Stimulated activated CD4-positive, alpha-beta T cell treated with anti-CD3 and anti-CD28 coated beads, Interleukin-12 subunit alpha, Interleukin-12 subunit beta, amount 100 ng/mL, for 48 hours (primary cell): ENCODE results near the gene PIGX.

ENCODE experiments used
- DNase-seq, 3 donors: peaks; one replicate each; pipeline ENCODE4 v3.0.0-alpha.2; 2020; ENCODE audit warnings: low read depth in 2 of 3, low spot score in 1 of 3

The PIGX gene

GRCh38 chr3:196754091-196754981 lies 42.2 kb downstream of the PIGX start:
- no peak for DNase-seq

DNA sequence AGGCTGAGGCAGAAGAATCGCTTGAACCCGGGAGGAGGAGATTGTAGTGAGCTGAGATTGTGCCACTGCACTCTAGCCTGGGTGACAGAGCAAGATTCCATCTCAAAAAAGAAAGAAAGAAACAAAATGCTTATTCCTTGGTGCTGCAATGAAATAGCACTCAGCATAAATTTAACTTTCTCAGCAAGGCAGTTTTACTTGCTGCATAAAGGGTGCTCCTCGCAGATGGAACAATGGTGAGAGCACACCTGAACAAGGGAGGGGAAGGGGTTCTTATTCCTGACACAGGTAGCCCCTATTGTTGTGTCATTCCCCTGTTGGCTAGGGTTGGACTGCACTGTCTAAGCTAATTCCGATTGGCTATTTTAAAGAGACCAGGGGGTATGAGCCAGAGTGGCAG lies 44.6 kb downstream of the PIGX start:
- no peak for DNase-seq

DNA sequence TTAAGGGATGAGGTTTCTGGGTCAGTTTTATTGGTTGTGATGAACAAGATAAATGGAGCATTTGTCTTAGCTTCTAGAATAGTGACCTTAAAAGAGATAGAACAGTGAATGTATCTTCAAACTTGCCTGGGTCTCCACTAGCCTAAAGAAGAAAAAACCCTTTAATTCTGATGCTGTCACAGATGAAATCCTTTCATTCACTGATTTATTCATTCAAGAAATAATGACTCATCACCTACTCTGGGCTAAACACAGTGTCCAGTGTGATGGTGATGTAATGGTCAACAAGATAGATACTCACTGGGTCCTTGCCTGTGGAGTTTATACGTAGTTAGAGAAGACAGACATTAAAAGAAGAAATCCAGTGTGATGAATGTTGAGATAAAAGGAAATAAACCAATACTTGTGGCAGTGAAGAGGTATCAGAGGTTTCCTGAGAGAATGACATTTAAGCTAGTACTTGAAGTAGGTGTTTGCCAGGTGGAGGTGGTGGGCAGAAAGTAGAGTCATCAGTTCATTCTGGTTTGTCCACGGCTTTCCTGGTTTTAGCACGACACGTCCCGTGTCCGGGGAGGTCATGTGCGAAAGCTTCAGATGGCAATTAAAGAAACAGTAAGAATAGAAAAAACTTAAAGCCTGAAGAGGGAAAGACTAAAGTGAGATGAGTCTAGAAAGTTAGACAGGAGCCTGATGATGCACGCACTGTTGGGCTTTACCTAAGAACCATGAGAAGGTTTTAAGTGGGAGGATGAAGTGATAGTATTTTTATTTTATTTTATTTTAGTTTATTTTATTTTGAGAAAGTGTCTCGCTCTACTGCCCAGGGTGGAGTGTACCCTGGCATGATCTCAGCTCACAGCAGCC lies 45.9 kb downstream of the PIGX start:
- DNase-seq = no peak

DNA sequence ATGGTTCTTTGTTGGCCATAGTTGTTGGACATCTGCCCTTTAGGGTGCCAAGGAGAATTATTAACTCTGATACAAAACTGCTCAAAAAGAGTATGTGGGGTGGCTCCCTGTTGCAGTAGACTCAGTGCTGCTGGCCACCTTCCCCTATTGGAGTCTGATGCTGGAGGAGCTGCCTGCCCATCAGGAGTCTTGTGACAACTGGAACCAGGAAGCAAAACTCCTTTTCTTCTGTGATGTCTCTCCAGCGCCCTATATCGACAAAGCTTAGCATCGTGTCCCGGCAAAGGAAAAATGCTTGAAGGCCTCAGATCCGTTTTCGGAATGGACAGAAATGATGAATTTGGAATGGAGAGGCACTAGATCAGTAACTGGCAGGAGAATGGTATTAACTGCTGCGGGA lies 51.0 kb downstream of the PIGX start:
- no peak for DNase-seq

- DNase-seq = no peak
Observed at GRCh38 chr3:196765454-196765853, 53.3 kb downstream of the PIGX start.

DNA sequence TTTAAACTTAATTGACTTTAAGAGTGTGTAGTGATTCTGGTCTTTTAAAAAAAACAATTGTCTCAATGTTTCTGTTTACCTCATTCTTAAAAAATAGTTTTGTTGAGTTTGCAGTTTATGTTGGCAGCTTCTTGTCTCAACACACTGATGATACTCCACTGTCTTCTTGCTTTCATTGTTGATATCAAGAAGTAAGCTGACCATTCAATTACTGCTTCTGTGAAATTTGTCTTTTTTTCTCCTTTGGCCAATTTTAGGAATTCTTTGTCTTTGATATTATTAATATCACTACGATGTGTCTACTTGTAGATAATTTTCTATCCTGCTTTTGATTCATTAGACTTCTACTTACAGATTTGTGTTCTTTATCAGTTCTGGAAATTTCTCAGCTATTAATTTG lies 58.9 kb downstream of the PIGX start:
- DNase-seq = no peak

DNA sequence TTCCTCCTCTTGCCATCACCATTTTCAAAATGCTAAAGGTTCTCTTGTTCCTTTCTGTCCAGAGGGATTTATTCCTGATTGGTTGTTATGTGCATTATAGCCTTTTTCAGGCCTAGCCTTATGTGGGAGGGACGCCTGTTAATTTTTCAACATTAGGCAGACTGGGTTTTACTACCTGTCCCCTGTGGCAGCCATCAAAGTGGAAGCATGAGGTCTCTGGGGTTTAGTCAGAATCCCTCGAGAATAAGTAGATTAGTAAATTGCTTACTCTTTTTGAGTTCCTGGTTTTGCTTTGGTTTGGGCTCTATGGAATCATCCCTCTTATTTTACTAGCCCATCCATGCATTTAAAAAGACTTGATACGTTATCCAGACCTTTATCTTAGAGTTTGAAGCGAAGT lies 59.9 kb downstream of the PIGX start:
- no peak for DNase-seq

GRCh38 chr3:196772897-196773296 lies 60.7 kb downstream of the PIGX start:
- no peak for DNase-seq

DNA sequence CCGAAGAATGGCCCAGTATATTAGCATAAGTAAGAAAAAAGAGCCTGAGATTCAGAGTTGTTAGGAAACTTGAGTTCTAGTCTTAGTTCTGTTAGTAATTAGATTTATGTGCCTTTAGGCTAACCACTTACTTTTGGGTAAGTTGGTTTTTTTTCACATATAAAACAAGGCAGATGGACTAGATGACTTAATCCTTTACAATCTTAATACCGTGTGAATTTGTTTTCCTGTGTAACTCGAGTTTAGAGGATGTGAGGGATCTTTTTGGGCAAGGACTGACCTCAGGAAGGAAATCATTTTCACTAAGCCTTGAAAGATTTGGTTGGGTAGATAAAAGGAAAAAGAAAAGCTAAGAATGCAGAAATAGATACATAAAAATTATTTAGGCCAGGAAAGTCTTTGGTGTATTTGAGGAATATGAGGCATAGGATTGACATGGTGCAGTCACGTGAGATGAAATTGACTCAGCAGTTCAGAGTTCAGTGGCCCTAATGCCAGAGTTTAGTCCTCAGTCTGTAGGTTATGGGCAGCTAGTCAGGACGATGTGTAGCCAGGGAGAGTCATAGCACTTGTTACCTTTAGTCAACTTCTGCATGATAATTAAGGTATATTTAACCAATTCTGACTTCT lies 62.1 kb downstream of the PIGX start:
- DNase-seq = no peak

GRCh38 chr3:196774848-196775422 lies 62.8 kb downstream of the PIGX start:
- DNase-seq = no peak

GRCh38 chr3:196775938-196776337 lies 63.8 kb downstream of the PIGX start:
- DNase-seq = no peak

DNA sequence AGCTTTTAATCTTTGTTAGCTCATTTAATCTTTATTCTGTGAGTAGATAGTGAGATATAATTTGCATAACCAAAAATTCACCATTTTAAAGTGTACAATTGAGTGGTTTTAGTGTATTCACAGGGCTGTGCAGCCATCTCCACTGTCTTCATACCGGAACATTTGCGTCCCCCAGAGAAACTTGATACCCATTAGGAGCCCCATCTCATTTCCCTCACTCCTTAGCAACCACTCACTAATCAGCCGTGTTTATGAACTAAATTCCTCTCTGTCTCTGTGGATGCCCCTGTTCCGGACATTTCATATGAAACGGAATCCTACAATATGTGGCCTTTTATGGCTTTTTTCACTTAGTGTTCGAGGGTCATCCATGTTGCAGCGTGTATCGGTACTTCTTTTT lies 65.7 kb downstream of the PIGX start:
- no peak for DNase-seq

DNA sequence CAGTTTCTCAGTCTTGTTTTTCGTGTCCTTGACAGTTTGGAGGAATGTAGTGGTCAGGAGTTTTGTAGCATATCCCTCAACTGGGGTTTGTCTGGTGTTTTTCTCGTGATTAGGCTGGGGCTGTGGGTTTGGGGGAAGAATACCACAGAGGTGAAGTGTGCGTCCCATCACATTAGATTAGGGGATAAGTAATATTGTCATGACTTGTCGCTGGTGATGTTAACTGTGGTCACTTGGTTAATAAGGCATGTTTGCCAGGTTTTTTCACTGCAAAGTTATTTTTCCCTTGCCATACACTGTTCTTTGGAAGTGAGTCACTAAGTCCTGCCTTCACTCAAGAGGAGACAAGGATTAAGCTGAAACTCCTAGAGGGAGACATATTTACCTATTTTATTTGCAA lies 66.6 kb downstream of the PIGX start:
- DNase-seq = no peak

GRCh38 chr3:196782511-196782910 lies 70.3 kb downstream of the PIGX start:
- no peak for DNase-seq
